ENCODE data around the gene DTD1.

- TF ChIP-seq EZH2 (IDR thresholded peaks at IDR 0.05; ENCODE audit: insufficient read depth, poor library complexity, severe bottlenecking): no peak
- no peak for TF ChIP-seq EZH2phosphoT487 (IDR thresholded peaks at IDR 0.05; ENCODE audit: insufficient read depth, low read depth)
Measured at GRCh38 chr20:18645851-18646250, 58.0 kb downstream of the DTD1 start.
